Fibroblast of lung (primary cell): ENCODE results near the gene CTDSPL.

ENCODE experiments used
- CTCF ChIP-seq, 2 donors: IDR thresholded peaks in 1 of 2; conservative IDR thresholded peaks in 1 of 2; 1 replicate in 1 of 2; 2 replicates in 1 of 2; pipeline ENCODE4 v1.5.1; 2011 to 2012; ENCODE audit warnings: low read length in 2 of 2, control low read depth in 1 of 2, inconsistent platforms in 1 of 2, low read depth in 1 of 2, mild to moderate bottlenecking in 1 of 2
- EZH2 ChIP-seq: IDR thresholded peaks from 2 replicates; pipeline ENCODE4 v1.5.1; 2012; ENCODE audit warnings: low read length, control low read depth, mild to moderate bottlenecking; ENCODE audit errors: missing control alignments

GRCh38 chr3:37899101-37899707 lies 37.5 kb downstream of the CTDSPL start:
- no peak for TF ChIP-seq CTCF (conservative IDR thresholded peaks at IDR 0.05 in 1 of 2, IDR thresholded peaks at IDR 0.05 in 1 of 2; ENCODE audit: low read depth in 1 of 2, low read length in 2 of 2)
- no peak for TF ChIP-seq EZH2
